Activated CD8-positive, alpha-beta memory T cell treated with anti-CD3 and anti-CD28 coated beads for 36 hours (primary cell): ENCODE results near the gene TPP1. TPM values are rescaled to one million over a fixed set of nuclear protein-coding genes. Genes with fewer than 3 reads are reported as not detected.

Source experiments
- CTCF ChIA-PET: fragments of 350-600 bp; sonication (Branson Sonifier 250); formaldehyde crosslinking; loops from one replicate; lab custom pipeline; 2021; ENCODE audit warnings: antibody characterized with exemption; lab: Charles Lee
- POLR2A ChIA-PET: fragments of 350-600 bp; sonication (Branson Sonifier 250); formaldehyde crosslinking; loops from one replicate; lab custom pipeline; 2021; ENCODE audit warnings: antibody characterized with exemption; lab: Charles Lee
- total RNA-seq, 2 experiments: library from RNA; stranded (reverse); gene quantifications; one replicate each; pipeline ENCODE4 v1.2.3, GENCODE V29; 2021

The TPP1 gene
- total RNA-seq, result 10 to 100 TPM; 44.7 to 50.5 TPM

DNA sequence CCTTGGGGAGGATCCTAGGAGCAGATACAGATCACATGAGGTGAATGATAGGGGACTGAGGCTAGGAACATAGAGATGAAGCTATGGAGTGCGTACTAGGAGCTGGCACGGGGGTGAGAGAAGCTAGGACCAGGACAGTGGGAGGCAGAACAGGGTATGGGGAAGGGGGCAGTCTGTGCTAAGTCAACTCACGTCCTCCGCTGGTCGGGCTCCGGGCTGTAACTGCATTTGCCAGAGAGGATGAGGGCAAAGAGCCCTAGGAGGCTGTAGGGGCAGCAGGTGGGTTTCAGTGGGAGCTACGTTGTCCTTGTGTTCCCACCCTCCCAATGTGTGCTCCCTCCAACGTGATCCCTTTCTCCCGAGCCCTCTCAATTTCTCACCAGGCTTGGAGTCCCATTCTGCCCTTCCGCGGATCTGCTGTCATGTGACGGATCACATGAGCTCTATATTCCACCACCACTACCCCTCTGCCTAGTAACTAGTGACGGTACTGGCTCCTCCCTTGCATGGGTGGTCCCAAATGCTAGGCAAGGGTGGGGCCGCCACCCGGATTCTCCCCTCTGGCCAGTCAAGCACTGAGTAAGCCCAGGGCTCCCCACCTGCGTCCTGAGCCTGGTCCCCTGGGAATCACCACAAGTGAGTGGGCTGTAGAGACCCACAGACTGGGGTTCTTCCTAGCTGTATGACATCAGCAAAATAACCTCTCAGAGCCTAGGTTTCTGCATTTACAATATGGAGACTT is at the start of gene TPP1:
Gene TPP1, minus strand, starts transcription at position 419 of the 742 bp plus-strand sequence. Its CDS starts 22 bp downstream, at position 397.
- POLR2A ChIA-PET, result interaction anchor here (1.0 to 2.7 kb wide), 9 partner anchors 9 to 137 kb away, joined by 3 to 21 read pairs (median 6); partner anchors contain the start of genes ARFIP2, MRPL17 and TIMM10B
- CTCF ChIA-PET, result interaction anchor here (0.6 to 2.6 kb wide), 13 partner anchors 8 to 75 kb away, joined by 3 to 22 read pairs (median 4); partner anchors contain the start of gene MRPL17

DNA sequence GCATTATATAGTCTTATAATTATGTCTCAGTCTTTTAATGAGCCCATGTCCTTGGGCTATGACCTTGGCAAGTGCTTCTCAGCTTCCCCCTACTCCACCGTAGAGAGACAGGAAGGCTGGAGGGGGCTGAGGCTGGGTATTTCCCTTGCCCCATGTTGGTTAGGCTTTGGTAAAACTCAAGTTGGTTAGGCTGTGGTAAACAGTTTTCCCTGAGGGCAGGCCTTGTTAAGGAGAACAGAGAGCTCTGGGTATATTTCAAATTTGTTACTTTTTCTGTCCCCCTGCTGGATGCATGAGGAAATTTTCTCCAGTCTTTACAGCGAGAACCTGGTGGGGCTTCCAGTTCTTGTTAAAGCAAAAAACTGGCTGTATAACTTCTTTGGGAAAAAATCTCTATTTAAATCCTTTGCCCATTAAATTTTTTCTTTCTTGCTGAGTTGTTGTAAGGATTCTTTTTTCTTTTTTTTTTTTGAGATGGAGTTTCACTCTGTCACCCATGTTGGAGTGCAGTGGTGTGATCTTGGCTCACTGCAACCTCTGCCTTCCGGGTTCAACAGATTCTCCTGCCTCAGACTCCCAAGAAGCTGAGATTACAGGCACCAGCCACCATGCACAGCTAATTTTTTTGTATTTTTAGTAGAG is 48.6 kb upstream of the TPP1 start:
- ChIA-PET POLR2A (interaction anchor here (1.0 to 1.1 kb wide), 2 partner anchors 12 to 49 kb away, joined by 3 read pairs; partner anchors contain the start of gene TPP1), CTCF (interaction anchor here (0.6 to 2.8 kb wide), 11 partner anchors 10 to 268 kb away, joined by 3 to 13 read pairs (median 4); partner anchors contain the start of genes MRPL17, TAF10 and TPP1)

DNA sequence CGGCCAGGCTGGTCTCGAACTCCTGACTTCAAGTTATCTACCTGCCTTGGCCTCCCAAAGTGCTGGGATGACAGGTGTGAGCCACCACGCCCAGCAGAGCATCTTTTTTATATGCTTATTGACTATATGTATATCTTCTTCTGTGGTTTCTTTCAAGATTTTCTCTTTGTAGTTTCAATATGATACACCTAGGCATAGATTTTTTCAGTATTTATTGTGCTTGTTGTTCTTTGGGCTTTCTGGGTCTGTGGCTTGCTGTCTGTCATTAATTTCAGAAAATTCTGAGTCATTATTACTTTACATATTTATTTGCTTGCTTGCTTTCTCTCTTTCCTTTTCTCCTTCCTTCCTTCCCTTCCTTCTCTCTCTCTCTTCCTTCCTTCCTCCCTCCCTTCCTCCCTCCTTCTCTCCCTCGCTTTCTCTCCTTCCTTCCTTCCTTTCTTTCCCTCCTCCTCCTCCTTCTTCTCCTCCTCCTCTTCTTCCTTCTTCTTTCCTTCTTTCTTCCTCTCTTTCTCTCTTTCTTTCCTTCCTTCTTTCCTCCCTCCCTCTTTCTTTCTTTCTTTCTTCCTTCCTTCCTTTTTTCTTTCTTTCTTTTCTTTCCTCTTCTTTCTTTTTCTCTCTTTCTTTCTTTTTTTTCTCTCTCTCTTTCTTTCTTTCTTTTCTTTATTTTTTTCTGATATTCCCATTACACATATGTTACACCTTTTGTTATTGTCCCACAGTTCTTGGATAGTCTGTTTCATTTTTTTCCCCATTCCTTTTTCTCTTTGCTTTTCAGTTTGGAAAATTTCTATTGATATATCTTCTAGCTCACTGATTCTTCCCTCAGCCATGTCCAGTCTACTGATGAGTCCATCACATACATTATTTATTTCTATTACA is 47.3 kb upstream of the TPP1 start:
- POLR2A ChIA-PET, result no interaction called here
- CTCF ChIA-PET, result interaction anchor here (0.6 to 2.8 kb wide), 6 partner anchors 9 to 107 kb away, joined by 3 to 13 read pairs (median 4); partner anchors contain the start of gene TPP1

DNA sequence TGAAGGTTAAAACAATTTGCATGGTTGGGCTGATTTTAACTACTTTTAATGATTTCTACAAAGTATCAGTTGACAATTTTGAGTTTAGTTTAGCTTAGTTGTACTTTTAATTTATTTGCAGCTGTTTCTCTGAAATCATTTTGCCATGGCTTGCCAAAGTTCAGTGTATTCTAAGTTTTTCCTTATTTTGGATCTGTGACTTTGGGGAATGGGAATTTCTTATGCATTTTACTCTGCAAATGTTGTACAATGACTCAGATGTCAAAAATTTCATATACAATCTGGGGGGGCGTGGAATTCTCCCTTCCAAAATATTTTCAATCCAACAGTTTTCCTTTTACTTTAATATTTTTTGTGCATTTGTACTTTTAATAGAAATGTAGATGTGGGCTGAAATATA is 45.3 kb upstream of the TPP1 start:
- CTCF ChIA-PET, result no interaction called here
- POLR2A ChIA-PET, result no interaction called here

DNA sequence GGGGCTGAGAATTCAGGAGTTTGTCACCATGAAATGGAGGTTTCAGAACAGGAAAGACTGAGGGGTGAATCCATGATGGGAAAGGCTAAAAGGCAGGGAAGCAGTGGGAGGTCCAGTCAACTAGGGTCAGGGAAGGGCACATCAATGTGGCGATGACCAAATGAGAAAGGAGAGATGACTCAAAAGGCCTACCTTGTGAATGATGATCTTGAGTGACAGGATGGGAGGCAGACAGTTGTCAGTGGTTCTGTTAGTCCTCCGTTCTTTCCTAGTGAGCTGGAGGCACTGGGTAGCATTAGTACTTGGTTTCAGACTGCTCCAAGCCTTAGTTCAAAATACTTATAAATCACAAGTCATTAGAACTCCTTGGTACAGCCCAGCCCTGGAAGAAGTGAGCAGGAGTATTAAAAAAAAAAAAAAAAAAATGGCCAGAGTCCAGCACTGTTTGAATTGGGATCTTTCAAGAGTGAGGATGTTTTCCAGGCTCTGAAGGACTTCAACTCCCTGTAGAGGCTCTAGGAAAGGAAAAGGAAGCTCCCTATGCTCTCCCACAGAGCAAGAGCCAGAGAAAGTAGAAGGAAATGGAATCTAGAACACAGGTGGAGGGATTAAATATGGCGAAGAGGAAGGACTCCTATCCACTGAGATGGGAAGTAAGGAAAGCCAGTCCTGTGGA is 44.7 kb upstream of the TPP1 start:
- ChIA-PET CTCF (no interaction called here), POLR2A (no interaction called here)

DNA sequence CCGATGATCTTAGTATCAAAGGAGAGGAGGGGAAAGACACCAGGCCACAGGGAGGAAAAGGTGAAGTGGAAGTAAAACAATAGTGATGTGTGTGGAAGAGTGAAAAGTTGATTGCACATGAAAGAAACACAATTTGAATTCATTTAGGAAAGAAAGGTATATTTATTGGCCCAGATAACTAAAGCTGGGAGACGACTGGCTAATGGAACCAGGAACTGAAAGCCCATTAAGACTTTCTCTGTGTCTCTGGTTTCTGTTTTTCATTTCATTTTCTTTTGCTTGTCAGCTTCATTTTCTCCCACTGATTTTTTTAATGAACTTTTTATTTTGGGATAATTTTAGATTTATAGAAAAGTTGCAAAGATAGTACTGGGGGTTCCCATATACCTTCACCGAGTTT is 41.5 kb upstream of the TPP1 start:
- POLR2A ChIA-PET, result no interaction called here
- CTCF ChIA-PET, result interaction anchor here (0.6 kb wide), 1 partner anchor 44 kb away, joined by 3 read pairs; no protein-coding TSS in a partner anchor

DNA sequence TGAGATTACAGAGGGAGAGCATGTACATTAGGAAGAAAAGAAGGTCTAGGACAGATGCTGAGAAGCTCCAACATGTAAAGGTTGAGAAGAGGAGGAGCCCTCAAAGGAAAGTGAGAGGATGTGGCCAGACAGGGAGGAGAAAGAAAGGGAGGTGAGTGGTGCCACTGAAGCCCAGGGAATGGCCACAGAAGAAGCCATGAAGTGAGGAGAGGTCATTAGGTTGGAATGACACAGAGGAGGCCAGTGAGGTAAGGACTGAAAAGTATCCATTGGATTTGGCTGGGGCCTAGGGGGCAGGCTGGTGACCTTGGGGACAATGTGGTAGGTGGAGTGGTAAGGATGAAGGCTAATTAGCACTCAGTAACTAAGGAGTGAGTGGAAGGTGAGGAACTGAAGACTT is 39.4 kb upstream of the TPP1 start:
- ChIA-PET POLR2A (no interaction called here), CTCF (interaction anchor here (1.0 to 2.3 kb wide), 2 partner anchors 9 to 12 kb away, joined by 3 to 7 read pairs; no protein-coding TSS in a partner anchor)

DNA sequence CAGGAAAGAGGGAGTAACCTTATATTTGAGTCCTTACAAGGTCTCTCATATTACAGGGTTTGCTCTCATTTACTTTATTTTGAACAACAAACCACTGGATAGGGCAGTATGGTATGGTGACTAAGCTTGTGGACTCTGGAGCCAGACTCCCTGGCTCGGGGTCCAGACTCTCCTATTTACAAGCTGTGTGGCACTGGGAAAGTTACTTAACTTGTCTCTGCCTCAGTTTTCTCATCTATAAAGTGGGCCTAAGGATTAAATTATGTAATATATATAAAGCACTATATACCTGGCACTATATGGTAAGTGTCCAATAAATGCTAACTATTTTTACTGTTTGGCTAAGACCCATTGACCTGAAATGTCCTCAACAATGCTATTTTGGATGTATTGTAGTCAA is 38.1 kb upstream of the TPP1 start:
- POLR2A ChIA-PET, result no interaction called here
- CTCF ChIA-PET, result interaction anchor here (2.3 kb wide), 1 partner anchor 11 kb away, joined by 7 read pairs; no protein-coding TSS in a partner anchor

DNA sequence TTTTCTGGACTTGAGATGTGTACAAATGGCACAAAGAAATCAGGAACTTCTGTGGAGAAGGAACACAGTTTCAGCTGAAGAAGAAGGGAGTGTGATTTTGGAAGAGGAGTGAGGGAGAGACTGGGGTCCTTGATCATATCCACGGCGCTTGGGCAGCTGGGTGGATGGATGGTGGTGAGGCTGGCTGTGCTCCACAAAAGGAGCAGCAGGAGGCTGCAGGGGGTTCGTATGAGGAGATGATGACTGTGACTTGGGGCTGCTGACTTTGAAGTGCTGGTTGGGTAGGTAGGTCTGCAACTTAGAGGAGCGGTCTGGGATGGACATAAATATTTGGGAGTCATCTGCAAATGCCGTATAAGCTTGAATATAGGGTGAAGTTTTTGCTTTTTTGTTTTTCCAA is 37.7 kb upstream of the TPP1 start:
- ChIA-PET POLR2A (no interaction called here), CTCF (interaction anchor here (1.0 to 2.3 kb wide), 2 partner anchors 11 to 278 kb away, joined by 3 to 7 read pairs; no protein-coding TSS in a partner anchor)

DNA sequence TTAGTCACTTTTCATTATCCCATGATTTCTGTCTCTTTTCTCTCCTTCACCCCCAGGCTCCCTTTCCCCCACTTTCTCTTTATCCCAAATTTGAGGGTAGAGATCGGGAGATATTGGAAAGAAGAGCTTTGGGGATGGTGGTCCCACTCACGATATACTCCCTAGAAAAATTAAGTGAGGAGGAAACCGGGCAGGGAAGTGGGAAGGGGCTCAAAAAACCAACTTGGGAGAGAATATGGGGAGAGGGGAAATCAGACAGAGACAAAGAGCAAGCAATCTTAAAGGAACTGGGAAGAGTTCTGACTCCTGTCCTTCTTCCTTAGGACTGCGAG is 37.3 kb upstream of the TPP1 start:
- ChIA-PET CTCF (interaction anchor here (1.0 to 2.3 kb wide), 2 partner anchors 11 to 277 kb away, joined by 3 to 7 read pairs; no protein-coding TSS in a partner anchor), POLR2A (no interaction called here)

DNA sequence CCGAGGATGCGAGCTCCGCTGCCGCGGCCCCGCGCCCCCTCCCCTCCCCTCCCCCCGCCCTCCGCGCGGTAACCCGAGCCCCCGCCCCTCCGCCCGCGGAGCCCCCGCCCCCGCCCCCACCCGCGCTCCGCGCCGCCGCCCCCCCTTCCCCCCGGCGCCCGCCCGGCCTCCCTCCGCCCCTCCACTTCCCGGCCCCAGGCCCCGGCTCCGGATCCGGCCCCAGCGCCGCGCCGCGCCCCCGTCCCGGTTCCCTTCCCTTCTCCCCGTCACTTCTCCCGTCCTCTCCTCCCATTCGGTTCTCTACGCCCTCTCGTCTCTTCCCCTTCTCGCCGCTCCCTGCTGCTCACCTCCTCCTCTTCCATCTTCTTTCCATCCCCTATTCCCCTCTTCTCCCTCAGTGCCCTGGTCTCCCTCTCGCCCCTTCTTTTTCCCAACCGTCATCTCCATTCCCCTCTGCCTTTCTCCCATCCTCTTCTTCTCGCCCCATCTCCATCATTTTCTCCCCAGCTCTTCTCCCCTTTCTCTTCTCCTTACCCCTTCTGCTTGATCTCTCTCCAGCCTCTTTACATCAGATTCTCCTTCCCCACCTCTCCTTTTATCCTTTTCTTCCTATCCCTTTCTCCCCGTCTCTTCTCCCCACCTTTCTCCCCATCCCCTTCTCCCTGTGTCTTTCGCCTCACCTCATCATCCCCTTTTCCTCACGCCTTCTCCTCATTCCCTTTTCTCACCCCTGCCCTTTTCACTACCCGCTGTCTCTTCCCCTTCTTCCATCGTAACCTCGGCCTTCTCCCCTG is 36.8 kb upstream of the TPP1 start, which contains the start of gene DCHS1:
Gene DCHS1, minus strand, starts transcription at position 20 of the 794 bp plus-strand sequence. CDS start 14,196 bp downstream, outside the sequence.
- ChIA-PET POLR2A (no interaction called here), CTCF (interaction anchor here (1.0 kb wide), 1 partner anchor 277 kb away, joined by 3 read pairs; no protein-coding TSS in a partner anchor)

DNA sequence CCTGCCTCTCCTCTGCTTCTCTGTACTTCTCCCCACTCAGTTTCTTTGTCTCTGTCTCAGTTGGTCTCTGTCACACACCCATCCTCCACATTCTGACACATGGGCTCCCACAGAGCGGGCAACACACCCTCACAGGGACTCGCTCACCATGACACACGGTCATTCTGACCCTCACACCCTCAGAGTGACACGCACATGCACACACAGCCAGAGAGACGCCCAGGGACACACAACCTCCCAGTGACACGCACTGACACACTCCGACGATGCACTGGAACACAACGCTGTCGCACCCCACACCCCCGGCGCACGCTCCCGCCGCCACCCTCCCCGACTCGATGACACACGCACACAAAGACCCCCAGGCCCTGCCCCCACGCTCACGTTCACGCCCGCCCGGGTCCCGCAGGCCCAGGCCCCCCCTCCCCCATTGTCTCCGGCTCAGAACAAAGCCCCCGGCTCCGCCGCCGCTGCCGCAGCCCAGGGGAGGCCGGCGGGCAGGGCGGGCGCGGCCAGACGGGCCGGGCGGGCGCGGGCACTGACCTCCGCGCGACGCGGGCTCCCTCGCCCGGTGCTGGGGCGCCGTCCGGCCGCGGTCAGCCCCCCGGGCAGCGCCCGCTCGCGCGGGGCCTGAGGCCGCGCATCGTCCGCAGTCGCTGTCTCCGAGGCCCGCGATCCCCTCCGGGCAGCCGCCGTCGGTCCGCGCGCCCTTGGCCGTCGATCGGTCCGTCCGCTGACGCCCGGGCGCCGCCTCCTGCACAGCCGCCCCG is 36.0 kb upstream of the TPP1 start:
- ChIA-PET CTCF (interaction anchor here (0.6 kb wide), 1 partner anchor 29 kb away, joined by 3 read pairs; no protein-coding TSS in a partner anchor), POLR2A (no interaction called here)

DNA sequence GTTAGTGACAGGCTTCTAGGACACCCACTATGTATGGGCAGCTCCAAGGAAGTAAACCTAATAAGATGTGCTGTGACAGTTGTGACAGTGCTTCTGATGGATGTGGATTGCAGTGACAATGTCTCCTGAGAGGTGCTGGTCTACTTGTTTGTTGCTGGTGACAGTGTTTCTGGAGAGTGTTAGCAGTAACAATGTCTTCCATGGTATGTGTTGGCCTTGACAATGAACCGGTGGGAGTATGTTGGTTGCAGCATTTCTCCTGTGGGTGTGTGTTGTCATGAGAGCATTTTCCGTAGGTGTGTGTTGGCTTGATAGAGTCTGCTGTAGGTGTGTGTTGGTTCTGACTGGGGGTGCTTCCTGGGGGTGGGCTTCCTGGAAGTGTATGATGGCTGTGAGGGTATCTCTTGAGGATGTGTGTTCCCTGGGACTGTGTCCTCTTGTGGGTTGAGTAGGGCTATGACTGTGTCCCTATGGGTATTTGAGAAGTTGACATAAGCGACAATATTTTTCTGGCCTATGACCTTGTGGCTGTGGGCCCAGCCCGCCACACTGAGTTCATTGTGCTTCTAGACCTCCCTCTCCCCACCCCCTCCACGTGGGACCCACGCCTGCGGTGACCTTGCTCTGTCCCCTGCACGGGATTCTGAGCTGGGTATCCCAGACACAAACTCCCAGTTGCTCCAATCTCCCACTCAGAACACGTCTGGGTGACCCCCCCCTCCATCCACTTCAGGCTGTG is 35.2 kb upstream of the TPP1 start:
- POLR2A ChIA-PET, result no interaction called here
- CTCF ChIA-PET, result interaction anchor here (0.6 kb wide), 1 partner anchor 30 kb away, joined by 3 read pairs; no protein-coding TSS in a partner anchor

DNA sequence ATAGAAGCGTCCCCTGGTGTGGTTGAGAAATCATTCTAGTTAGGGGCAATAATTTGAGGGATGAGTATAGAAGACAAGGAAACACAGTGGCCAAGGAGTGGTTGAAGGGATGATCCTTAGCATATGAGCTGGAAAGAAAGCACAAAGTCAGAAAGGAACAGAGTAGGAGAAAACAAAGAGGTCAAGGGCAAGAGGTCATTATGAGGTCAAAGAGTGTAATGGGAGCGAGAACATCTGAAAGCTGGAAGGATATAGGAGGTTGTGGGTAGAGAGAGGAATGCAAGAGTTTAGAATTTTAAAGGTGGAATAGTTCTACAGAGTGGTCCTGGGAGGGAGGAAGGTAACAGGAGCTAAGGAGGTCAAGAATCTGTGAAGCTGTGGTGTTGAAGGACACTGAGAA is 34.4 kb upstream of the TPP1 start:
- POLR2A ChIA-PET, result no interaction called here
- CTCF ChIA-PET, result no interaction called here

DNA sequence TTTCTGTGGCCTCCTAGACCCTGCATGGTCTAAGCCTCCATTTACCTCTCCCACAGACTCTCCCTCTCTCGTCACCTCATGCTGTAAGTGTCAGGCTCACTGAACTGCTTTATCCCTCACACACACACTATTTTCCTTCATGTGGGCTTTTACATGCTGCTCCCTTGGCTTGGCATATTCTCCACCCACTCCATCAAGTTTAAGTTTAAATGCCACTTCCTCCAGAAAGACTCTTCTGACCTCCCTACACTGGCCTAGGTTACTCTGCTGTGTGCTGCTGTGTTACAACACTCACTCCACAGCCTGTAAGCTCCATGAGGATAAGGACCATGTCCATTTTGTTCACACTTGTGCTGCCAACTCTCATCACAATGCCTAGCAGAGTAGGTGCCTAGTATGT is 33.9 kb upstream of the TPP1 start:
- CTCF ChIA-PET, result interaction anchor here (0.6 to 0.8 kb wide), 2 partner anchors 41 to 85 kb away, joined by 3 read pairs; no protein-coding TSS in a partner anchor
- POLR2A ChIA-PET, result no interaction called here

DNA sequence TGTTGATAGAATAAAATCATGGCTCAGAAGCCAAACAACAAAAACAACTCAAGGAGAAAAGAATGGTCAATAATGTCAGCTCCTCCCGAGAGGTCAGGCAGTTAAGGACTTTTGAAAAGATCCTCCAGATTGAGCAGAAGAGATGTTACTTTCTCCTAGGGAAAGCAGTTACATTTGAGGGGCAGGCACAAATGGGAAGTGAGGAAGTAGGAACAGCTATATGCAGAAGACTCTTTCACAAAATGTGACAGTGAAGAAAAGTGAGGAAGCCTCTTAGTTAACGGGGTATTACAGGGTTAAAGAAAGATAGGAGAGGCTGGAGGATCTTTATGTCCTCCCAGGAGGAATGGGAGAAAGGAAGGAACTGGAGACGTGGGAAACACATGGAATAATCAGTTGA is 33.0 kb upstream of the TPP1 start:
- ChIA-PET CTCF (interaction anchor here (0.6 to 1.1 kb wide), 4 partner anchors 11 to 86 kb away, joined by 3 read pairs; partner anchors contain the start of gene MRPL17), POLR2A (interaction anchor here (0.6 to 1.0 kb wide), 2 partner anchors 39 to 61 kb away, joined by 3 read pairs; no protein-coding TSS in a partner anchor)
